Measurements from ENCODE around the gene LAMC2. TPM values are rescaled to one million over a fixed set of nuclear protein-coding genes. Genes with fewer than 3 reads are reported as not detected.

Gene LAMC2
- total and polyA plus RNA-seq, 7 experiments from 2014 or later = 0.51 TPM; not detected in 6

- Histone ChIP-seq H3K9me3 (ENCODE audit: control insufficient read depth in 2 of 3, low read length in 3 of 3) (no peaks in the 10 kb centered on the region), H3K36me3 (ENCODE audit: control insufficient read depth in 2 of 3, insufficient read depth in 3 of 3, low read length in 3 of 3) (no peaks in the 10 kb centered on the region), H3K27me3 (ENCODE audit: control insufficient read depth in 2 of 2, insufficient read depth in 2 of 2, low read length in 2 of 2) (no peaks in the 10 kb centered on the region), H3K4me3 (ENCODE audit: low read length) (no peak overlapping the region), H3K4me1 (ENCODE audit: control insufficient read depth in 2 of 2, insufficient read depth in 2 of 2, low read length in 2 of 2) (no peaks in the 10 kb centered on the region), H3K27ac (ENCODE audit: low read depth, low read length) (no peak overlapping the region)
- DNase-seq = no peak
- Mint-ChIP-seq H3K4me1 (no peaks in the 10 kb centered on the region), H3K9me3 (peaks cover 0 to 3% (median 0%) of the 10 kb centered on the region in 11 donors), H3K36me3 (no peaks in the 10 kb centered on the region), H3K27me3 (peaks cover 2 to 15% (median 10%) of the 10 kb centered on the region in 5 donors), H3K4me3 (no peak overlapping the region), H3K27ac (no peak overlapping the region)
- POLR2A ChIA-PET = no interaction called here
- no peak for ATAC-seq
- CTCF ChIA-PET = no interaction called here
- intact Hi-C loops (cut with micrococcal nuclease) = no loop called here
These were observed 69.0 kb downstream of the LAMC2 start for GRCh38 chr1:183255073-183255472.

GRCh38 chr1:183259924-183260323 lies 73.9 kb downstream of the LAMC2 start:
- ChIA-PET POLR2A (no interaction called here), CTCF (interaction anchor here (0.7 kb wide), 1 partner anchor 295 kb away, joined by 3 read pairs; no protein-coding TSS in a partner anchor)
- ATAC-seq = no peak
- no peak overlapping the region for H3K27ac Mint-ChIP-seq
- H3K27me3 Mint-ChIP-seq = peaks cover 4 to 31% (median 13%) of the 10 kb centered on the region in 5 donors
- DNase-seq = no peak
- no peaks in the 10 kb centered on the region for H3K36me3 Mint-ChIP-seq
- H3K4me1 ChIP-seq (ENCODE audit: control insufficient read depth in 2 of 2, insufficient read depth in 2 of 2, low read length in 2 of 2) = no peaks in the 10 kb centered on the region
- intact Hi-C loops (cut with micrococcal nuclease) = no loop called here
- no peaks in the 10 kb centered on the region for H3K4me1 Mint-ChIP-seq
- H3K4me3 ChIP-seq (ENCODE audit: low read length) = no peak overlapping the region
- H3K9me3 ChIP-seq (ENCODE audit: control insufficient read depth in 2 of 3, low read length in 3 of 3) = no peaks in the 10 kb centered on the region
- no peaks in the 10 kb centered on the region for H3K27me3 ChIP-seq (ENCODE audit: control insufficient read depth in 2 of 2, insufficient read depth in 2 of 2, low read length in 2 of 2)
- H3K4me3 Mint-ChIP-seq = no peak overlapping the region
- H3K36me3 ChIP-seq (ENCODE audit: control insufficient read depth in 2 of 3, insufficient read depth in 3 of 3, low read length in 3 of 3) = no peaks in the 10 kb centered on the region
- H3K9me3 Mint-ChIP-seq = peaks cover 0 to 2% (median 0%) of the 10 kb centered on the region in 11 donors
- no peak overlapping the region for H3K27ac ChIP-seq (ENCODE audit: low read depth, low read length)

GRCh38 chr1:183262628-183263200 lies 76.7 kb downstream of the LAMC2 start:
- ATAC-seq (no peak), DNase-seq (no peak)
- intact Hi-C loops (cut with micrococcal nuclease) = no loop called here
- H3K4me3 Mint-ChIP-seq = no peak overlapping the region
- H3K9me3 ChIP-seq (ENCODE audit: control insufficient read depth in 2 of 3, low read length in 3 of 3) = no peaks in the 10 kb centered on the region
- H3K4me1 ChIP-seq (ENCODE audit: control insufficient read depth in 2 of 2, insufficient read depth in 2 of 2, low read length in 2 of 2) = no peaks in the 10 kb centered on the region
- no peak overlapping the region for H3K27ac Mint-ChIP-seq
- no peak overlapping the region for H3K27ac ChIP-seq (ENCODE audit: low read depth, low read length)
- H3K4me1 Mint-ChIP-seq = no peaks in the 10 kb centered on the region
- H3K36me3 Mint-ChIP-seq = peaks cover 0 to 3% (median 0%) of the 10 kb centered on the region in 5 donors
- no peaks in the 10 kb centered on the region for H3K27me3 ChIP-seq (ENCODE audit: control insufficient read depth in 2 of 2, insufficient read depth in 2 of 2, low read length in 2 of 2)
- H3K27me3 Mint-ChIP-seq = peaks cover 13 to 26% (median 18%) of the 10 kb centered on the region in 5 donors
- ChIA-PET POLR2A (no interaction called here), CTCF (no interaction called here)
- no peak overlapping the region for H3K4me3 ChIP-seq (ENCODE audit: low read length)
- no peaks in the 10 kb centered on the region for H3K36me3 ChIP-seq (ENCODE audit: control insufficient read depth in 2 of 3, insufficient read depth in 3 of 3, low read length in 3 of 3)
- H3K9me3 Mint-ChIP-seq = peaks cover 0 to 2% (median 0%) of the 10 kb centered on the region in 11 donors

- H3K36me3 Mint-ChIP-seq = peaks cover 0 to 3% (median 0%) of the 10 kb centered on the region in 5 donors
- no peak overlapping the region for H3K27ac Mint-ChIP-seq
- Histone ChIP-seq H3K4me3 (ENCODE audit: low read length) (no peak overlapping the region), H3K9me3 (ENCODE audit: control insufficient read depth in 2 of 3, low read length in 3 of 3) (no peaks in the 10 kb centered on the region), H3K27me3 (ENCODE audit: control insufficient read depth in 2 of 2, insufficient read depth in 2 of 2, low read length in 2 of 2) (no peaks in the 10 kb centered on the region), H3K4me1 (ENCODE audit: control insufficient read depth in 2 of 2, insufficient read depth in 2 of 2, low read length in 2 of 2) (no peaks in the 10 kb centered on the region), H3K27ac (ENCODE audit: low read depth, low read length) (no peak overlapping the region), H3K36me3 (ENCODE audit: control insufficient read depth in 2 of 3, insufficient read depth in 3 of 3, low read length in 3 of 3) (no peaks in the 10 kb centered on the region)
- ATAC-seq = no peak
- no peak overlapping the region for H3K4me3 Mint-ChIP-seq
- POLR2A ChIA-PET = no interaction called here
- H3K9me3 Mint-ChIP-seq = no peaks in the 10 kb centered on the region
- H3K27me3 Mint-ChIP-seq = peaks cover 13 to 28% (median 16%) of the 10 kb centered on the region in 5 donors
- CTCF ChIA-PET = no interaction called here
- no peak for DNase-seq
- intact Hi-C loops (cut with micrococcal nuclease) = no loop called here
- no peaks in the 10 kb centered on the region for H3K4me1 Mint-ChIP-seq
These were observed 78.0 kb downstream of the LAMC2 start for GRCh38 chr1:183263886-183264602.

- POLR2A ChIA-PET = no interaction called here
- H3K4me3 Mint-ChIP-seq = no peak overlapping the region
- CTCF ChIA-PET = no interaction called here
These were observed 81.8 kb downstream of the LAMC2 start for GRCh38 chr1:183267646-183268431.

GRCh38 chr1:183270541-183271141 lies 84.6 kb downstream of the LAMC2 start:
- H3K9me3 ChIP-seq (ENCODE audit: control insufficient read depth in 2 of 3, low read length in 3 of 3) = no peaks in the 10 kb centered on the region
- peaks cover 0 to 13% (median 8%) of the 10 kb centered on the region in 5 donors for H3K27me3 Mint-ChIP-seq
- H3K27ac Mint-ChIP-seq = no peak overlapping the region
- no peak overlapping the region for H3K27ac ChIP-seq (ENCODE audit: low read depth, low read length)
- H3K4me3 Mint-ChIP-seq = no peak overlapping the region
- H3K4me1 ChIP-seq (ENCODE audit: control insufficient read depth in 2 of 2, insufficient read depth in 2 of 2, low read length in 2 of 2) = no peaks in the 10 kb centered on the region
- ChIA-PET POLR2A (no interaction called here), CTCF (no interaction called here)
- no peaks in the 10 kb centered on the region for H3K27me3 ChIP-seq (ENCODE audit: control insufficient read depth in 2 of 2, insufficient read depth in 2 of 2, low read length in 2 of 2)
- ATAC-seq (no peak), DNase-seq (no peak)
- H3K4me1 Mint-ChIP-seq = no peaks in the 10 kb centered on the region
- peaks cover 0 to 3% (median 0%) of the 10 kb centered on the region in 5 donors for H3K36me3 Mint-ChIP-seq
- no peak overlapping the region for H3K4me3 ChIP-seq (ENCODE audit: low read length)
- intact Hi-C loops (cut with micrococcal nuclease) = no loop called here
- H3K9me3 Mint-ChIP-seq = no peaks in the 10 kb centered on the region
- no peaks in the 10 kb centered on the region for H3K36me3 ChIP-seq (ENCODE audit: control insufficient read depth in 2 of 3, insufficient read depth in 3 of 3, low read length in 3 of 3)

More at GRCh38 chr1:183267646-183268431, 81.8 kb downstream of the LAMC2 start:
- Histone ChIP-seq H3K27ac (ENCODE audit: low read depth, low read length) (no peak overlapping the region), H3K36me3 (ENCODE audit: control insufficient read depth in 2 of 3, insufficient read depth in 3 of 3, low read length in 3 of 3) (no peaks in the 10 kb centered on the region), H3K27me3 (ENCODE audit: control insufficient read depth in 2 of 2, insufficient read depth in 2 of 2, low read length in 2 of 2) (no peaks in the 10 kb centered on the region), H3K4me1 (ENCODE audit: control insufficient read depth in 2 of 2, insufficient read depth in 2 of 2, low read length in 2 of 2) (no peaks in the 10 kb centered on the region), H3K4me3 (ENCODE audit: low read length) (no peak overlapping the region), H3K9me3 (ENCODE audit: control insufficient read depth in 2 of 3, low read length in 3 of 3) (no peaks in the 10 kb centered on the region)
- H3K4me1 Mint-ChIP-seq = no peaks in the 10 kb centered on the region
- no peak for ATAC-seq
- peaks cover 7 to 15% (median 12%) of the 10 kb centered on the region in 5 donors for H3K27me3 Mint-ChIP-seq
- intact Hi-C loops (cut with micrococcal nuclease) = no loop called here
- no peaks in the 10 kb centered on the region for H3K9me3 Mint-ChIP-seq
- H3K27ac Mint-ChIP-seq = no peak overlapping the region
- peaks cover 0 to 3% (median 0%) of the 10 kb centered on the region in 5 donors for H3K36me3 Mint-ChIP-seq
- DNase-seq = no peak

All from naive thymus-derived CD4-positive, alpha-beta T cell (primary cell).